ENCODE data around the gene VAT1L. TPM values are rescaled to one million over a fixed set of nuclear protein-coding genes. Genes with fewer than 3 reads are reported as not detected.

The VAT1L gene
- total RNA-seq, 1 donor from 2014 or later = 6.4 TPM

DNA sequence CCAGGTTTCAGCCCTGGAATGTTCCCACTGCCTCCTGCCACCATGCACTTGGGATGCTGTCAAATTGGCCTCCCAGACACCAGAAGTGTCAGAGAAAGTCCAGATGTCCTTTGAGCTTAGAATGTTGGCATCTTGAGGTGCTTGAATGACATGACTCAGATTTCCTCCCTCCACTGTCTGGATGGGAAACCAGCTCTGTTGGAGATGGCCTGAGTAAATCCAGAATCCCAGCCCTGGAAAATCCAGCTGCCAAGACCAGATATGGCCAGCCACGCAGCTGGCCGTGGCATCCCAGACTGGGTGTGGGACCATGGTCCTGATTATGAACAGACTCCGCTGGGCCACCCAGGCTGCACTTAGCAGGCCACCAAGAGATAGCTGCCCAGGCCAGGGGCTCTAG lies 177.0 kb downstream of the VAT1L start:
- no peaks in the 10 kb centered on the region for H3K27me3 ChIP-seq
- no peak overlapping the region for H3K4me3 ChIP-seq
- H3K9me3 ChIP-seq = no peaks in the 10 kb centered on the region
- H3K36me3 ChIP-seq = no peaks in the 10 kb centered on the region
- no peaks in the 10 kb centered on the region for H3K4me1 ChIP-seq
- intact Hi-C loops (cut with DNase I) = no loop called here
- H3K27ac ChIP-seq = no peak overlapping the region
- DNase-seq (ENCODE audit: extremely low spot score in 2 of 2) = no peak
- TF ChIP-seq POLR2A (IDR thresholded peaks at IDR 0.05) (no peak), POLR2AphosphoS5 (IDR thresholded peaks at IDR 0.05; ENCODE audit: insufficient read depth in 1 of 2, low read depth in 1 of 2) (no peak)
- TF ChIP-seq, protein P1, sequence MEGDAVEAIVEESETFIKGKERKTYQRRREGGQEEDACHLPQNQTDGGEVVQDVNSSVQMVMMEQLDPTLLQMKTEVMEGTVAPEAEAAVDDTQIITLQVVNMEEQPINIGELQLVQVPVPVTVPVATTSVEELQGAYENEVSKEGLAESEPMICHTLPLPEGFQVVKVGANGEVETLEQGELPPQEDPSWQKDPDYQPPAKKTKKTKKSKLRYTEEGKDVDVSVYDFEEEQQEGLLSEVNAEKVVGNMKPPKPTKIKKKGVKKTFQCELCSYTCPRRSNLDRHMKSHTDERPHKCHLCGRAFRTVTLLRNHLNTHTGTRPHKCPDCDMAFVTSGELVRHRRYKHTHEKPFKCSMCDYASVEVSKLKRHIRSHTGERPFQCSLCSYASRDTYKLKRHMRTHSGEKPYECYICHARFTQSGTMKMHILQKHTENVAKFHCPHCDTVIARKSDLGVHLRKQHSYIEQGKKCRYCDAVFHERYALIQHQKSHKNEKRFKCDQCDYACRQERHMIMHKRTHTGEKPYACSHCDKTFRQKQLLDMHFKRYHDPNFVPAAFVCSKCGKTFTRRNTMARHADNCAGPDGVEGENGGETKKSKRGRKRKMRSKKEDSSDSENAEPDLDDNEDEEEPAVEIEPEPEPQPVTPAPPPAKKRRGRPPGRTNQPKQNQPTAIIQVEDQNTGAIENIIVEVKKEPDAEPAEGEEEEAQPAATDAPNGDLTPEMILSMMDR (IDR thresholded peaks at IDR 0.05) = no peak

- Histone ChIP-seq H3K4me1 (no peaks in the 10 kb centered on the region), H3K27ac (no peak overlapping the region), H3K27me3 (no peaks in the 10 kb centered on the region), H3K36me3 (no peaks in the 10 kb centered on the region), H3K9me3 (no peaks in the 10 kb centered on the region), H3K4me3 (no peak overlapping the region)
- DNase-seq (ENCODE audit: extremely low spot score in 2 of 2) = no peak
- TF ChIP-seq, protein P1 (IDR thresholded peaks at IDR 0.05) = no peak
- TF ChIP-seq POLR2AphosphoS5 (IDR thresholded peaks at IDR 0.05; ENCODE audit: insufficient read depth in 1 of 2, low read depth in 1 of 2) (no peak), POLR2A (IDR thresholded peaks at IDR 0.05) (no peak)
- intact Hi-C loops (cut with DNase I) = no loop called here
These were observed 178.9 kb downstream of the VAT1L start for GRCh38 chr16:77967054-77967904.

DNA sequence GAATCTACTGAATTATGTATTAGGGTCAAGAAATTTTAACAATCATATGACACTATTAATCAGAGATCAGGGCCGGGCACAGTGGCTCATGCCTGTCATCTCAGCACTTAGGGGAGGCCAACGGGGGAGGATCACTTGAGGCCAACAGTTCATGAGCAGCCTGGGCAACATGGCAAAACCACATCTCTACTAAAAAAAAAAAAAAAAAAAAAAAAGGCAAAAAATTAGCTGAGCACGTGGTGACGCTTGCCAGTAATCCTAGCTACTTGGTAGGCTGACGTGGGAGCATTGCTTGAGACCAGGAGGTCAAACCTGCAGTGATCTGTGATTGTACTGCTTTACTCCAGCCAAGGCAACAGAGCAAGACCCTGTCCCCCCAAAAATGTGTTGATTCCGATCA lies 181.5 kb downstream of the VAT1L start:
- no peaks in the 10 kb centered on the region for H3K9me3 ChIP-seq
- intact Hi-C loops (cut with DNase I) = loop anchor here (5.0 kb wide), 1 partner anchor 293 kb away; no protein-coding TSS in a partner anchor
- H3K36me3 ChIP-seq = no peaks in the 10 kb centered on the region
- no peak for DNase-seq (ENCODE audit: extremely low spot score in 2 of 2)
- no peaks in the 10 kb centered on the region for H3K27me3 ChIP-seq
- no peak overlapping the region for H3K27ac ChIP-seq
- TF ChIP-seq, protein P1 (IDR thresholded peaks at IDR 0.05) = no peak
- TF ChIP-seq POLR2AphosphoS5 (IDR thresholded peaks at IDR 0.05; ENCODE audit: insufficient read depth in 1 of 2, low read depth in 1 of 2) = no peak
- TF ChIP-seq POLR2A (IDR thresholded peaks at IDR 0.05) = no peak
- no peak overlapping the region for H3K4me3 ChIP-seq
- no peaks in the 10 kb centered on the region for H3K4me1 ChIP-seq

- H3K27me3 ChIP-seq = no peaks in the 10 kb centered on the region
- no peaks in the 10 kb centered on the region for H3K36me3 ChIP-seq
- no peaks in the 10 kb centered on the region for H3K4me1 ChIP-seq
- H3K9me3 ChIP-seq = no peaks in the 10 kb centered on the region
- no peak overlapping the region for H3K27ac ChIP-seq
- no peak overlapping the region for H3K4me3 ChIP-seq
- no peak for DNase-seq (ENCODE audit: extremely low spot score in 2 of 2)
- intact Hi-C loops (cut with DNase I) = loop anchor here (5.0 kb wide), 1 partner anchor 293 kb away; no protein-coding TSS in a partner anchor
- TF ChIP-seq, protein P1 (IDR thresholded peaks at IDR 0.05) = no peak
- TF ChIP-seq POLR2AphosphoS5 (IDR thresholded peaks at IDR 0.05; ENCODE audit: insufficient read depth in 1 of 2, low read depth in 1 of 2) (no peak), POLR2A (IDR thresholded peaks at IDR 0.05) (no peak)
These were observed 182.0 kb downstream of the VAT1L start for GRCh38 chr16:77970371-77970770.

Data from vagina (tissue), 2 donors.